ENCODE measurements around the gene UGT1A6. TPM values are rescaled to one million over a fixed set of nuclear protein-coding genes. Genes with fewer than 3 reads are reported as not detected.

UGT1A6 gene
- total RNA-seq, 1 donor from 2014 or later: not detected

Other genes starting within 250 kb of the UGT1A6 start
- 25.5 and 30.4 TPM in 2 replicates for gene USP40, start 126.1 kb upstream of the UGT1A6 start, total RNA-seq
- not detected in 2 replicates for gene UGT1A8, start 75.3 kb upstream of the UGT1A6 start, total RNA-seq
- gene UGT1A10, start 56.4 kb upstream of the UGT1A6 start, total RNA-seq: not detected in 2 replicates
- not detected in 2 replicates for gene UGT1A9, start 21.0 kb upstream of the UGT1A6 start, total RNA-seq
- not detected in 2 replicates for gene UGT1A7, start 11.0 kb upstream of the UGT1A6 start, total RNA-seq
- gene UGT1A5, start 20.0 kb downstream of the UGT1A6 start, total RNA-seq: not detected in 2 replicates
- not detected in 2 replicates for gene UGT1A4, start 25.8 kb downstream of the UGT1A6 start, total RNA-seq
- gene UGT1A3, start 36.2 kb downstream of the UGT1A6 start, total RNA-seq: not detected in 2 replicates
- gene UGT1A1, start 67.4 kb downstream of the UGT1A6 start, total RNA-seq: not detected in 2 replicates
- not detected in 2 replicates for gene MROH2A, start 85.4 kb downstream of the UGT1A6 start, total RNA-seq
- 1.0 and 1.5 TPM in 2 replicates for gene HJURP, start 161.6 kb downstream of the UGT1A6 start, total RNA-seq
- not detected in 2 replicates for gene TRPM8, start 224.5 kb downstream of the UGT1A6 start, total RNA-seq